ENCODE data around the gene IGF1. TPM values are rescaled to one million over a fixed set of nuclear protein-coding genes. Genes with fewer than 3 reads are reported as not detected.

The IGF1 gene
- total RNA-seq, 1 donor, result under 0.01 TPM

DNA sequence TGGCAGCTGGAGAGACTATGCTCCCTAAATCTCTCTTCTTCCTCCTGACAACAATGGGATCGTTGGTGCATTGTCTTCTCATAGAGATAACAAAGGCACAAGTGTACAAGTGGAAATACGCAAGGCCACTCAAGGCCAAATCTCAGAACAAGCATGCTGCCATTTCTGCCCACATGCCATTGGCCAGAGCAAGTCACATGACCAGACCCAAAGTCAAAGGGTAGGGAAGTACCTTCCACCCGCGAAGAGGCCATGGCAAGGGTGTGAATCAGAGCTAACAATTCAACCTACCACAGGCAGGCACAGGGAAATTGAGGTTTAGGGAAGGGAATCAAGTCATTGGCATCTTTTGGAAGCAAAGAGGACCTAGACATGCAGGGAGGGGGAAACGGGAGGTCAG lies 38.5 kb upstream of the IGF1 start:
- no peak overlapping the region for H3K4me3 ChIP-seq (ENCODE audit: low read depth, low read length)
- TF ChIP-seq, protein P1, sequence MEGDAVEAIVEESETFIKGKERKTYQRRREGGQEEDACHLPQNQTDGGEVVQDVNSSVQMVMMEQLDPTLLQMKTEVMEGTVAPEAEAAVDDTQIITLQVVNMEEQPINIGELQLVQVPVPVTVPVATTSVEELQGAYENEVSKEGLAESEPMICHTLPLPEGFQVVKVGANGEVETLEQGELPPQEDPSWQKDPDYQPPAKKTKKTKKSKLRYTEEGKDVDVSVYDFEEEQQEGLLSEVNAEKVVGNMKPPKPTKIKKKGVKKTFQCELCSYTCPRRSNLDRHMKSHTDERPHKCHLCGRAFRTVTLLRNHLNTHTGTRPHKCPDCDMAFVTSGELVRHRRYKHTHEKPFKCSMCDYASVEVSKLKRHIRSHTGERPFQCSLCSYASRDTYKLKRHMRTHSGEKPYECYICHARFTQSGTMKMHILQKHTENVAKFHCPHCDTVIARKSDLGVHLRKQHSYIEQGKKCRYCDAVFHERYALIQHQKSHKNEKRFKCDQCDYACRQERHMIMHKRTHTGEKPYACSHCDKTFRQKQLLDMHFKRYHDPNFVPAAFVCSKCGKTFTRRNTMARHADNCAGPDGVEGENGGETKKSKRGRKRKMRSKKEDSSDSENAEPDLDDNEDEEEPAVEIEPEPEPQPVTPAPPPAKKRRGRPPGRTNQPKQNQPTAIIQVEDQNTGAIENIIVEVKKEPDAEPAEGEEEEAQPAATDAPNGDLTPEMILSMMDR (IDR thresholded peaks at IDR 0.05; ENCODE audit: insufficient read depth, low read depth, low read length), result no peak
- DNase-seq (ENCODE audit: low read depth), result no peak

DNA sequence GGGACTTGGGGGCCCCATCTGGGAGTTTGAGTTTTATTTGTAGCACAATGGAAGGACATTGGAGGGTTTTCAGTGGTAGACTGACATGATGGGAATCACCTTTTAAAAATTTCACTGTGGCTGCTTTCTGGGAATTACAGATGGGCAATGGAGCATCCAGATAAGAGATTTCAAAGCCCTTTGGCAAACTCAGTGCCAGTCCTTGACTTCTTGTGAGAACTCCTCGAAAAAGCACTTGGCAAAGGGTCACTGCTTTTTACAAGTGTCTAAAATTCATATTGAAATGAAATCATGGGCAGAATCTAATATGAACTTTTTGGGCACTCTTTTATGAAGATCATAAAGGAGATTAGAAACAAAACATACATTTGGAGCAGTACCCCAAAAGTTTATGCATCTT lies 34.3 kb upstream of the IGF1 start:
- TF ChIP-seq, protein P1 (IDR thresholded peaks at IDR 0.05; ENCODE audit: insufficient read depth, low read depth, low read length), result no peak
- H3K4me3 ChIP-seq (ENCODE audit: low read depth, low read length), result no peak overlapping the region
- DNase-seq (ENCODE audit: low read depth), result no peak

DNA sequence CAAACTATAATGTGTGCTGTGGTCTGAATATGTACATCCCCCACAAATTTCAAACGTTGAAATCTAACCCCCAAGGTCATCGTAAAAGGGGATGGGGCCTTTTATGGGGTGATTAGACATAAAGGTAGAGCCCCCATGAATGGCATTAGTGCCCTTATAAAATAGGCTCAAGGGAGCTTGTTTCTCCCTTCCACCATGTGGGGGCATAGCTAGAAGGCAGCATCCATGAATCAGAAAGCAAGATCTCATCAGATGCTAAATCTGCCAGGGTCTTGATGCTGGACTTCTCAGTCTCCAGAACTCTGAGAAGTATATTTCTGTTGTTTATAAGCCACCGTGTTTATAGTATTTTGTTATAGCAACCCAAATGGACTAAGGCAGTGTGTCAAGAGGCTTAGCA lies 33.4 kb upstream of the IGF1 start:
- no peak for DNase-seq (ENCODE audit: low read depth)
- TF ChIP-seq, protein P1 (IDR thresholded peaks at IDR 0.05; ENCODE audit: insufficient read depth, low read depth, low read length), result peak; percentile 37
- no peak overlapping the region for H3K4me3 ChIP-seq (ENCODE audit: low read depth, low read length)

DNA sequence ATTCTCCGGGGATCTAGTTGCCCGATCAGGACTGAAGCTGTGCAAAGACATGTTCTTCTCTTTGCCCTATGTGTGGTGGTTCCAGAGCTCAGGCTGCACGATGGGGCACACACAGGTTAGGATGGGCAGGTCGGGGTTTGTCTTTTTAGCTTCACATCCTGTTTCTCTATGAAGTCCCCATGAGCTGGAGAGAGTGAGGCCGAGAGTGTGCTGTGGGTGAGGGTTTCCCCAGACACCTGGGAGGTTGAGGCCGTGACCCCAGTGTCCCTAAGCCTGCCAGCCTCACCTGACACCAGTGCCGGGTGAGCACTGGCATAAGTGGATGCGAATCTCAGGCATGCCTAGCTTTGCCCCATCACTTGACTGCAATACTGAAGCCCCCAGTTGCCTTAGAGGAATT lies 32.9 kb upstream of the IGF1 start:
- no peak overlapping the region for H3K4me3 ChIP-seq (ENCODE audit: low read depth, low read length)
- TF ChIP-seq, protein P1 (IDR thresholded peaks at IDR 0.05; ENCODE audit: insufficient read depth, low read depth, low read length), result no peak

DNA sequence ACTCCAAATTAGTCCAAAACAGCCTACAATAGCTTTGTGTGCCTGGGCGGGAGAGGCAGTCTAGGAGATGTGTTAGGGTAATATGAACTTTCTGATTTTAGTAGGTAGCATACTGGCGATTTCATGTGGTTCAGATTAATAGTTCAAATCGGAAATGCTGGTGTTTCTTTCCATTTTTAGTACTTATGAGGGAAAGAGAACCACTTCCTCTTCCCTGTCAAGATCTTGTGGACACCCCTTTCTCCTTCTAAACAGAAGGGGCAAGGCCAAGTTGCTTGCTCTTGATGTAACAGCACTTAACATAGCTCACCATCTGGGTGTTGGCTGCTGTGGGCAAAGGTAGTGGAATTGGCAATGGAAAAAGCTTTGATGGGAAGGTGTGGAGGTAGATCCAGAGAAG lies 32.2 kb upstream of the IGF1 start:
- no peak for DNase-seq (ENCODE audit: low read depth)
- H3K4me3 ChIP-seq (ENCODE audit: low read depth, low read length), result no peak overlapping the region
- TF ChIP-seq, protein P1 (IDR thresholded peaks at IDR 0.05; ENCODE audit: insufficient read depth, low read depth, low read length), result no peak

More for the DNA sequence above, 32.9 kb upstream of the IGF1 start:
- DNase-seq (ENCODE audit: low read depth), result no peak

DNA sequence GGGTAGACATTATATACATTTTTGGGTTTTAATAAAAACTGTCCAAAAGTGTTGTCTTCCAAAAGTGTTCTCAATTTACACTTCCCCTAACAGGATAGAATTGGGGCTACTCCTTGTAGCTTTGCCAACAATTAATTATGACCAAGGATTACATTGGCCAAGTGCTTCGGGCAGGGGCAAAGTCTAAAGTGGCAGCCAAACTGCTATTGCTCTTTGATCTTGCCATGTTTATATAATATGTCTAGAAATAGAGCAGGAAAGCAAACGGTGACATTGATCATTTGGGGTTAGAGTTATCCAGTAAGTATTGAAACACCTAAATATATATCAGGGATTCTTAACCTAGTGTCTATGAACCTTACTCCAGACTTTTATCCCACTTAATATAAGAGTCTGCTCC lies 31.2 kb upstream of the IGF1 start:
- TF ChIP-seq, protein P1 (IDR thresholded peaks at IDR 0.05; ENCODE audit: insufficient read depth, low read depth, low read length), result no peak
- no peak for DNase-seq (ENCODE audit: low read depth)
- H3K4me3 ChIP-seq (ENCODE audit: low read depth, low read length), result no peak overlapping the region

DNA sequence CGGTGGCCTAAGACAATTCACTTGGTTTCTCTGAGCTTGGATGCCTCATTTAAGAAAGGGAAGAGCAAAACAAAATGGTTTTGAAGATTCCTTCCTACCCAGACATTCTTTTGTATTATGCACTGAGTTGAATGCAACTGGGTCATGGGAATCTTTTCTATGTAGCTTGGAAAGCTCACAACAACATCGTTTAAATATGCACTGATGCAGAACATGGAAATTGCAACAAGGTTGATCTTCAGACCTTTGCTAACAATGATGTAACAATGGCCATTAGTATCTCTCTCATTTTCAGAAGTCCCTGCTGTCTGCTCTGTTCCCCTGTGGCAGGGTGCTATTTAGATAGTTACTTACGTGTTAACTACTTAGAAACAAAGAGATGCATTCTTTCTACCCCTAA lies 30.1 kb upstream of the IGF1 start:
- H3K4me3 ChIP-seq (ENCODE audit: low read depth, low read length), result no peak overlapping the region
- no peak for DNase-seq (ENCODE audit: low read depth)
- TF ChIP-seq, protein P1 (IDR thresholded peaks at IDR 0.05; ENCODE audit: insufficient read depth, low read depth, low read length), result no peak

All from fibroblast of villous mesenchyme (primary cell).